D721Med (cell line): ENCODE measurements around the gene SLC26A6.

ENCODE experiments used
- DNase-seq: peaks from one replicate; pipeline ENCODE4 v3.0.0; 2011; ENCODE audit warnings: low spot score; ENCODE audit not compliant: insufficient read length
- FAIRE-seq: peaks from 2 replicates; lab custom pipeline; 2011; peaks lifted over from hg19 to GRCh38; lab: Jason Lieb, UNC
- TF ChIP-seq, protein P1 (sequence below): IDR thresholded peaks from 2 replicates; pipeline ENCODE4 v1.5.1; 2012; ENCODE audit warnings: mild to moderate bottlenecking, control low read depth; ENCODE audit not compliant: insufficient read depth; ENCODE audit errors: missing control alignments

Gene SLC26A6

DNA sequence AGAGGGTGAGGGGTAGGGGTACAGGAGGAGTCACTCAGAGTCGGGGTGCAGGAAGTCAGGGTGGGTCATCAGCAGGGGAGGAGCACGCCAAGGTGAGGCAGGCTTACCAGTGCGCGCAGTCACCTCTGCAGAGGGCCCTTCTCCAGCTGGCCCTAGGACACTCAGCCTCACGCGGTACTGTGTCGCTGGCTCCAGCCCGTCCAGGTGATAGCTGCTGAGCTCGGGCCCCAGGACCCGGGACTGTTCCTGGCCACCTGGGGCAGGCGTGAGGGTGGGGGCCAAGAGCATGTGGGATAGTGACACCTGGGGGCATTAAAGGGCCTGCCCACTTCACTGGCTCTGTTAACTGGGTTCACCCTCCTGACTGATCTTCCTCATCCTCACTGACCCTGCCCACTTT, 47.6 kb downstream of the SLC26A6 start:
- no peak for FAIRE-seq
- TF ChIP-seq, protein P1, sequence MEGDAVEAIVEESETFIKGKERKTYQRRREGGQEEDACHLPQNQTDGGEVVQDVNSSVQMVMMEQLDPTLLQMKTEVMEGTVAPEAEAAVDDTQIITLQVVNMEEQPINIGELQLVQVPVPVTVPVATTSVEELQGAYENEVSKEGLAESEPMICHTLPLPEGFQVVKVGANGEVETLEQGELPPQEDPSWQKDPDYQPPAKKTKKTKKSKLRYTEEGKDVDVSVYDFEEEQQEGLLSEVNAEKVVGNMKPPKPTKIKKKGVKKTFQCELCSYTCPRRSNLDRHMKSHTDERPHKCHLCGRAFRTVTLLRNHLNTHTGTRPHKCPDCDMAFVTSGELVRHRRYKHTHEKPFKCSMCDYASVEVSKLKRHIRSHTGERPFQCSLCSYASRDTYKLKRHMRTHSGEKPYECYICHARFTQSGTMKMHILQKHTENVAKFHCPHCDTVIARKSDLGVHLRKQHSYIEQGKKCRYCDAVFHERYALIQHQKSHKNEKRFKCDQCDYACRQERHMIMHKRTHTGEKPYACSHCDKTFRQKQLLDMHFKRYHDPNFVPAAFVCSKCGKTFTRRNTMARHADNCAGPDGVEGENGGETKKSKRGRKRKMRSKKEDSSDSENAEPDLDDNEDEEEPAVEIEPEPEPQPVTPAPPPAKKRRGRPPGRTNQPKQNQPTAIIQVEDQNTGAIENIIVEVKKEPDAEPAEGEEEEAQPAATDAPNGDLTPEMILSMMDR, result no peak
- DNase-seq, result no peak

DNA sequence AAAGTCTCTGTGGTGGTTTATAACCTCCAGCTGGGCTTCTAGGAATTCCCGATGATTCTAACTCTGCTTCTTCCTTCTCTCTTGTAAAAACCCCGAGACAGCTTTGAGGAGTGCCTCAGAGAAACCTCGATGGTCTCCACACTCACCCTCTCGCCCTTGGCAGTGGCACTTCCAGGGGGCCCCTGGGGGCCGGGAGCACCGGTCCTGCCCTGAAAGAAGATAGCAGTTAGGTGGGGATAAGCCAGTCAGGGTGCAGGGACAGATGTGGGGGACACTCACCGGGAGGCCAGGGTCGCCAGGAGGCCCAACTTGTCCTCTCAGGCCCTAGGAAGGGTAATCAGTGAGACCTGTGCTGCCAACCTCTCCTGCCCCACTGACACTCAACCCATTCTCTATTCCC, 49.9 kb downstream of the SLC26A6 start:
- DNase-seq (no peak), FAIRE-seq (no peak)
- TF ChIP-seq, protein P1, result no peak

DNA sequence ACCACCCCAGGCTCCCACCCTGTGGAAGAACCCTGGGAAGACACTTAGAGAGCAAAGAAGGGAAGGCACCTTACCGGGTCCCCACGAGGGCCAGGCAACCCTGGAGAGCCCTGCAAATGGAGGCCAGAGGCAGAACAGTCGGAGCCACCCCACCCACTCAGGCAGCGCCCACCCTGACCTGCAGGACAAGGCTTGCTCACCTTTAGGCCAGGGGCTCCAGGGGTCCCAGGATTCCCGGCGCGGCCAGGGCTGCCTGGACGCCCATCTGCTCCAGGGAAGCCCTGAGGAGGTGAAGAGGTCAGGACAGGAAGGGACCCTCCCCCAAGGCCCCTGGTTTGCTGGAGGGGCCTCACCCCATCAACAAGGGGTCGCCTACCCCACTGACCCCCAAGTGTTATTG, 50.4 kb downstream of the SLC26A6 start:
- FAIRE-seq (no peak), DNase-seq (no peak)
- TF ChIP-seq, protein P1, result no peak

DNA sequence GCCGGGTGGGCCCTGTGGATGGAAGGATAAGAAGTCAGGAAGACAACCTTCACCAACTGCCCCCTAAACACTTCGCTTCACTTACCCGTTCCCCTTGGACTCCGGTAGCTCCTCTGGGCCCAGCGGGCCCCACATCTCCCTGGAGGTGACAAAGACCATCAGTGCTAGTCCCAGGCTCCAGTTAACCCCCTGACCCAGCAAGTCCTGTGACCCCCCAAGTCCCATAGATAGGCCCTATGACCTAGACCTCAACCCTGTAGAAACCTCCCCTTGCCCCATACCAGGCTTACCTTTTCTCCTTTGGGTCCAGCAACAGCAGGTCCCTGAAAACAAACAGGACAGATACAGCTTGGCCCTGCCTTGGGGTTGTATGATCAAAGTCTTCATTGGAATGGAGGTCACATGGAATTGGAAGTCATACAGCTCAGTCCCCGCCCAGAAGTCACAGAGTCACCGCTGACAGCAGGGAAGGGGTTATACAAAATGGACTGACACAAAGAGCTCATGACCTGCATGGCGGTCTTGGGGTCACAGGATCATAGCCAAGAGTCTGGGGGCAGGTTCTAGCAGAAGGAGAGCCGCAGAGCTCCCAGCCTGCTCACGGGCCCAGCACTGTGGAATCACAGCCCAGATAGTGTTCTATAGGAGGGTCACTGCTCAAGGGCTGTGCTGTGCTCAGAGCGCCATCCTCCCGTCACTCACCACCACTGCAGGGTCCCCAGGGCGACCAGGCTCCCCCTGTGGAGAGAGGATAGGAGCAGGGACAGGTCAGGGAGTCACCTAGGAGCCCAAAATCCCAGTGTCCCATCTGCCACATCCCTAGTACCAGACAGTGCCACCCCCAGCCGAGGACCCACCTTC, 53.4 kb downstream of the SLC26A6 start:
- FAIRE-seq, result no peak
- DNase-seq, result no peak
- TF ChIP-seq, protein P1, result no peak

DNA sequence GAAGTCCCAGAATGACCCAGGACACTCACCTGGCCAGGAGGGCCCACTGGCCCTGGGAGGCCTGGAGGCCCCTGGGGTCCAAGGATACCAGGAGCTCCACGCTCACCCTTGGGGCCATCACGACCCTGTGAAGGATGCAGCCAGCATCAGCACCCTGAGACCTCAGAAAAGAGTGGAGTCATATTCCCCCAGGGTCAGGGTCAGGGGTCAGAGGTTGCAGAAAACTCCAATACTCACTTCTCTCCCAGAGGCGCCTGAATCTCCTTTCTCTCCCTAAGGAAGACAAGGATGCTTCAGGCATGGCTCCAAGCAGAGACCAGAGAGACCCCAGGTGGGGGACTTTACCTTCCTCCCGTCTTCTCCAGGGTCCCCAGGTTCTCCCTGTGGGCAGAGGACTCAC, 58.6 kb downstream of the SLC26A6 start:
- FAIRE-seq, result no peak
- no peak for DNase-seq
- TF ChIP-seq, protein P1, result no peak
